HL-60 (cell line): Measurements from ENCODE around the gene PTPRO.

Experiments
- DNase-seq, 2 experiments: peaks; one replicate each; pipeline ENCODE4 v3.0.0-alpha.2; 2010 to 2020; ENCODE audit warnings: low read depth in 1 of 2, low spot score in 1 of 2
- H3K27ac ChIP-seq: fragments of 250-450 bp; sonication (Bioruptor Pico); replicated peaks from 2 replicates; pipeline ENCODE4 v1.5.1; 2020; ENCODE audit warnings: mild to moderate bottlenecking, moderate library complexity
- H3K27me3 ChIP-seq: fragments of 250-450 bp; sonication (Bioruptor Pico); 2 replicates; pipeline ENCODE4 v1.5.1; 2021; ENCODE audit warnings: mild to moderate bottlenecking, moderate library complexity; ENCODE audit not compliant: insufficient read depth, poor library complexity, severe bottlenecking
- H3K4me3 ChIP-seq: replicated peaks from 2 replicates; pipeline ENCODE4 v1.5.1; 2011; ENCODE audit warnings: mild to moderate bottlenecking, control low read depth, low read length; ENCODE audit not compliant: insufficient read depth
- CTCF ChIP-seq: IDR thresholded peaks from one replicate; pipeline ENCODE4 v1.5.1; 2011; ENCODE audit warnings: low read length, control low read depth, inconsistent platforms; ENCODE audit not compliant: insufficient read depth
- GABPA ChIP-seq: IDR thresholded peaks from 2 replicates; pipeline ENCODE4 v1.6.1; 2012; ENCODE audit warnings: low read depth
- POLR2AphosphoS5 ChIP-seq: IDR thresholded peaks from 2 replicates; pipeline ENCODE4 v1.6.1; 2012; ENCODE audit warnings: low read depth
- REST ChIP-seq: IDR thresholded peaks from 2 replicates; pipeline ENCODE4 v1.6.1; 2012; ENCODE audit warnings: low read depth; ENCODE audit not compliant: insufficient replicate concordance
- SPI1 ChIP-seq: IDR thresholded peaks from 2 replicates; pipeline ENCODE4 v1.6.1; 2012; ENCODE audit warnings: low read depth, mild to moderate bottlenecking, borderline replicate concordance

Gene PTPRO

GRCh38 chr12:15605881-15606590 lies 283.7 kb downstream of the PTPRO start:
- DNase-seq: no peak
- no peak overlapping the region for H3K4me3 ChIP-seq
- H3K27ac ChIP-seq: no peak overlapping the region
- TF ChIP-seq REST (no peak), POLR2AphosphoS5 (no peak), SPI1 (no peak), GABPA (no peak), CTCF (no peak)
- H3K27me3 ChIP-seq: no peaks in the 10 kb centered on the region

GRCh38 chr12:15608406-15608805 lies 286.1 kb downstream of the PTPRO start:
- TF ChIP-seq REST (no peak), SPI1 (no peak), CTCF (no peak), POLR2AphosphoS5 (no peak), GABPA (no peak)
- no peak for DNase-seq
- Histone ChIP-seq H3K27ac (no peak overlapping the region), H3K4me3 (no peak overlapping the region), H3K27me3 (no peaks in the 10 kb centered on the region)

GRCh38 chr12:15608941-15609340 lies 286.6 kb downstream of the PTPRO start:
- no peak for DNase-seq
- TF ChIP-seq REST (no peak), POLR2AphosphoS5 (no peak), SPI1 (no peak), CTCF (no peak), GABPA (no peak)
- Histone ChIP-seq H3K27me3 (no peaks in the 10 kb centered on the region), H3K4me3 (no peak overlapping the region), H3K27ac (no peak overlapping the region)
